Neural cell (in vitro differentiated cells): ENCODE measurements around the gene TCEA3. TPM values are rescaled to one million over a fixed set of nuclear protein-coding genes. Genes with fewer than 3 reads are reported as not detected.

Experiments used
- H2AFZ ChIP-seq: fragments of 200-600, 300-800 bp; sonication (generic), shearing (Covaris generic); 2 replicates; pipeline ENCODE4 v1.6.0; 2014; ENCODE audit warnings: low read depth, mild to moderate bottlenecking, antibody characterized with exemption, low read length, moderate library complexity
- H3F3A ChIP-seq: fragments of 200-600 bp; shearing (Covaris generic); 2 replicates; pipeline ENCODE4 v1.6.1; 2016; ENCODE audit warnings: mild to moderate bottlenecking, moderate library complexity, mixed read lengths, antibody characterized with exemption, low read length; ENCODE audit not compliant: insufficient read depth, poor library complexity, severe bottlenecking
- H3K27ac ChIP-seq: fragments of 200-600, 300-800 bp; sonication (generic), shearing (Covaris generic); 2 replicates; pipeline ENCODE4 v1.5.1; 2014; ENCODE audit warnings: mild to moderate bottlenecking, low read length, moderate library complexity
- H3K27me3 ChIP-seq: fragments of 300-800, 200-600 bp; sonication (generic), shearing (Covaris generic); 2 replicates; pipeline ENCODE4 v1.6.0; 2014; ENCODE audit warnings: mild to moderate bottlenecking, low read depth, low read length, moderate library complexity; ENCODE audit not compliant: insufficient read depth
- H3K36me3 ChIP-seq: fragments of 300-800, 200-600 bp; sonication (generic), shearing (Covaris generic); 2 replicates; pipeline ENCODE4 v1.5.1; 2014; ENCODE audit warnings: mild to moderate bottlenecking, antibody characterized with exemption, low read length, moderate library complexity; ENCODE audit not compliant: insufficient read depth
- H3K4me2 ChIP-seq: fragments of 300-800, 200-600 bp; sonication (generic), shearing (Covaris generic); 2 replicates; pipeline ENCODE4 v1.6.0; 2014; ENCODE audit warnings: mild to moderate bottlenecking, low read length
- H3K4me3 ChIP-seq: fragments of 300-800, 200-600 bp; sonication (generic), shearing (Covaris generic); 2 replicates; pipeline ENCODE4 v1.5.1; 2014; ENCODE audit warnings: mild to moderate bottlenecking, low read length, moderate library complexity
- H3K79me2 ChIP-seq: fragments of 200-600 bp; shearing (Covaris generic); replicated peaks from 2 replicates; pipeline ENCODE4 v1.6.0; 2014; ENCODE audit warnings: mild to moderate bottlenecking, low read length, moderate library complexity; ENCODE audit not compliant: insufficient read depth
- H3K9ac ChIP-seq: fragments of 300-800, 200-600 bp; sonication (generic), shearing (Covaris generic); 2 replicates; pipeline ENCODE4 v1.6.1; 2016; ENCODE audit warnings: mild to moderate bottlenecking, low read length, mixed read lengths
- H3K9me2 ChIP-seq: fragments of 200-600 bp; shearing (Covaris generic); 2 replicates; pipeline ENCODE4 v1.6.1; 2016; ENCODE audit warnings: mild to moderate bottlenecking, low read length, mixed read lengths; ENCODE audit not compliant: insufficient read depth
- H3K9me3 ChIP-seq: fragments of 200-600, 300-800 bp; sonication (generic), shearing (Covaris generic); 2 replicates; pipeline ENCODE4 v1.6.1; 2016; ENCODE audit warnings: mild to moderate bottlenecking, mixed run types, low read length, moderate library complexity, mixed read lengths
- H4K20me1 ChIP-seq: fragments of 200-600 bp; shearing (Covaris generic); 2 replicates; pipeline ENCODE4 v1.6.1; 2016; ENCODE audit warnings: mild to moderate bottlenecking, mixed run types; ENCODE audit not compliant: insufficient read depth
- EP300 ChIP-seq: fragments of 450-650 bp; conservative IDR thresholded peaks from 2 replicates; pipeline ENCODE4 v1.6.1; 2014; ENCODE audit warnings: antibody characterized with exemption, mild to moderate bottlenecking, moderate library complexity; ENCODE audit not compliant: poor library complexity, severe bottlenecking
- EZH2 ChIP-seq: fragments of 200-600, 300-800 bp; shearing (Covaris generic), sonication (generic); IDR thresholded peaks from 2 replicates; pipeline ENCODE4 v1.6.1; 2014; ENCODE audit warnings: antibody characterized with exemption, low read length, borderline replicate concordance, mild to moderate bottlenecking; ENCODE audit not compliant: insufficient read depth, poor library complexity, severe bottlenecking
- MXI1 ChIP-seq: fragments of 450-650 bp; conservative IDR thresholded peaks from 2 replicates; pipeline ENCODE4 v1.6.1; 2014; ENCODE audit warnings: antibody characterized with exemption, mild to moderate bottlenecking; ENCODE audit not compliant: poor library complexity, severe bottlenecking
- POLR2AphosphoS5 ChIP-seq: IDR thresholded peaks from 2 replicates; pipeline ENCODE4 v1.6.1; 2012
- RAD21 ChIP-seq: fragments of 450-650 bp; conservative IDR thresholded peaks from 2 replicates; pipeline ENCODE4 v1.6.1; 2014; ENCODE audit warnings: antibody characterized with exemption, mild to moderate bottlenecking, moderate library complexity
- REST ChIP-seq: IDR thresholded peaks from 2 replicates; pipeline ENCODE4 v1.6.1; 2012; ENCODE audit warnings: borderline replicate concordance
- SMC3 ChIP-seq: fragments of 450-650 bp; conservative IDR thresholded peaks from 2 replicates; pipeline ENCODE4 v1.6.1; 2014; ENCODE audit warnings: antibody characterized with exemption, mild to moderate bottlenecking, moderate library complexity; ENCODE audit not compliant: poor library complexity
- TAF1 ChIP-seq: IDR thresholded peaks from 2 replicates; pipeline ENCODE4 v1.6.1; 2012; ENCODE audit warnings: low read depth
- polyA plus RNA-seq: library from polyadenylated mRNA; depleted of rRNA; stranded (reverse); fragments of >200 nt; gene quantifications from 2 replicates; pipeline ENCODE4 v1.2.3, GENCODE V29; 2014
- TF ChIP-seq, protein P1 (sequence below): fragments of 450-650 bp; IDR thresholded peaks from 2 replicates; pipeline ENCODE4 v1.5.1; 2014; ENCODE audit warnings: antibody characterized with exemption, mild to moderate bottlenecking, moderate library complexity; ENCODE audit not compliant: poor library complexity, severe bottlenecking

Gene TCEA3
- polyA plus RNA-seq, 1 donor from 2014 or later, result not detected

DNA sequence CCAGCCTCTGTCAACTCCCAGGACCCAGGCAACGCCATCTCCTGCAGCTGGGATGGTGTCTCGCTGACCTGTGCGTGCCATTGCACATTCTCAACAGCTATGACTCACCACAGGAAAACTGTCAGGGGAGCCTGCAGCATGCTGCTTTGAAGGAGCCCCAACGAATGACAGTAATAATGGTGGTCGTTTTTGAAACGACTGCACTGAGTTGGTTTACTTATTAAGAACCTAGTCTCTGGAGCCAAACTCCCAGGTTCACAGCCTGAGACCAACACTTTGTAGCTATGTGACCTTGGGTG lies 21.6 kb downstream of the TCEA3 start:
- no peak overlapping the region for H3K4me3 ChIP-seq
- no peaks in the 10 kb centered on the region for H3K9me3 ChIP-seq
- no peaks in the 10 kb centered on the region for H4K20me1 ChIP-seq
- H3F3A ChIP-seq, result no peaks in the 10 kb centered on the region
- H3K4me2 ChIP-seq, result no peak overlapping the region
- H3K9ac ChIP-seq, result no peak overlapping the region
- no peaks in the 10 kb centered on the region for H3K27me3 ChIP-seq
- H3K9me2 ChIP-seq, result no peaks in the 10 kb centered on the region
- no peaks in the 10 kb centered on the region for H3K79me2 ChIP-seq
- TF ChIP-seq TAF1 (no peak), REST (no peak), POLR2AphosphoS5 (no peak), EZH2 (no peak), MXI1 (no peak), EP300 (no peak), SMC3 (no peak), RAD21 (no peak)
- TF ChIP-seq, protein P1, sequence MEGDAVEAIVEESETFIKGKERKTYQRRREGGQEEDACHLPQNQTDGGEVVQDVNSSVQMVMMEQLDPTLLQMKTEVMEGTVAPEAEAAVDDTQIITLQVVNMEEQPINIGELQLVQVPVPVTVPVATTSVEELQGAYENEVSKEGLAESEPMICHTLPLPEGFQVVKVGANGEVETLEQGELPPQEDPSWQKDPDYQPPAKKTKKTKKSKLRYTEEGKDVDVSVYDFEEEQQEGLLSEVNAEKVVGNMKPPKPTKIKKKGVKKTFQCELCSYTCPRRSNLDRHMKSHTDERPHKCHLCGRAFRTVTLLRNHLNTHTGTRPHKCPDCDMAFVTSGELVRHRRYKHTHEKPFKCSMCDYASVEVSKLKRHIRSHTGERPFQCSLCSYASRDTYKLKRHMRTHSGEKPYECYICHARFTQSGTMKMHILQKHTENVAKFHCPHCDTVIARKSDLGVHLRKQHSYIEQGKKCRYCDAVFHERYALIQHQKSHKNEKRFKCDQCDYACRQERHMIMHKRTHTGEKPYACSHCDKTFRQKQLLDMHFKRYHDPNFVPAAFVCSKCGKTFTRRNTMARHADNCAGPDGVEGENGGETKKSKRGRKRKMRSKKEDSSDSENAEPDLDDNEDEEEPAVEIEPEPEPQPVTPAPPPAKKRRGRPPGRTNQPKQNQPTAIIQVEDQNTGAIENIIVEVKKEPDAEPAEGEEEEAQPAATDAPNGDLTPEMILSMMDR, result no peak
- no peak overlapping the region for H2AFZ ChIP-seq
- H3K36me3 ChIP-seq, result no peaks in the 10 kb centered on the region
- H3K27ac ChIP-seq, result no peak overlapping the region

DNA sequence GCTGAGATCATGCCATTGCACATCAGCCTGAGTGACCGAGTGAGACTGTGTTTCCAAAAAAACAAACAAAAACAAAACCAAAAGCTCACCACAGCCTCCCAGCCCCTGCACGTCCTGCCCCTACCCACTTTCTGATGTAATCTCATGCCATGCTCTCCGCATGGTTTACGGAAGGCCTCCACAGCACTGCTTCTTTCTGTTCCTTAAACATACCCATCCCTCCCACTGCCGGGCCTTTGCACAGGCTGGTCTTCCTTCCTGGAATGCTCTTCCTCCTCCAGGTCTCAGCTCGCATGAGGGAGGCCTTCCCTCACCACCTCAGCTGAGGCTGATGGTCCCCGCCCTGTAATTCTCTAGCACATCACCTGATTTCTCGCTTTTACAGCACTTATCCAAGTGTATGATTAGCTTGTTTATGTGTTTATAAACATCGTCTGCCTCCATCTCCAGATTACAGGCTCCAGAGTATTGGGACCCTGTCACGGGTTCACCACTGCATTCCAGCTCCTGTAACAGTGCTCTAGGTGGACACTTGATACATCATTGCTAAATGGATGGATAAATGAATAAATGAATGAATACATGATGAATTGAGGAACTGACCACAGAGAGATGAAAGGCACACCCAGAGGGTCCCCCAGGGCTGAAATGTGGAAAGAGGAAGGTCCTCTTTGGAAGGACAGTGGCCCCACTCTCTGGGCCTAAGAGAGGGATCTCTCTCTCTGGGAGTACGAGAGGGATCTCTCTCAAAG lies 22.1 kb downstream of the TCEA3 start:
- no peaks in the 10 kb centered on the region for H3F3A ChIP-seq
- no peaks in the 10 kb centered on the region for H3K27me3 ChIP-seq
- H3K9ac ChIP-seq, result no peak overlapping the region
- H3K4me2 ChIP-seq, result no peak overlapping the region
- H3K4me3 ChIP-seq, result no peak overlapping the region
- H3K9me3 ChIP-seq, result no peaks in the 10 kb centered on the region
- H3K36me3 ChIP-seq, result no peaks in the 10 kb centered on the region
- H4K20me1 ChIP-seq, result no peaks in the 10 kb centered on the region
- TF ChIP-seq REST, result no peak
- TF ChIP-seq, protein P1, result no peak
- no peak for TF ChIP-seq POLR2AphosphoS5
- TF ChIP-seq RAD21, result no peak
- no peak for TF ChIP-seq EZH2
- TF ChIP-seq TAF1, result no peak
- TF ChIP-seq MXI1, result no peak
- TF ChIP-seq SMC3, result no peak
- TF ChIP-seq EP300, result no peak
- no peaks in the 10 kb centered on the region for H3K9me2 ChIP-seq
- no peaks in the 10 kb centered on the region for H3K79me2 ChIP-seq
- no peak overlapping the region for H3K27ac ChIP-seq
- no peak overlapping the region for H2AFZ ChIP-seq
